UCSD-AML1 (cell line): ENCODE measurements around the gene SLC22A7.

Experiments
- DNase-seq: peaks from one replicate; lab custom pipeline; 2025; ENCODE audit not compliant: unreplicated experiment; lab: John Stamatoyannopoulos, UW

The SLC22A7 gene

GRCh38 chr6:43264599-43265145 is 33.4 kb upstream of the SLC22A7 start:
- no peak for DNase-seq

GRCh38 chr6:43265564-43265963 is 32.5 kb upstream of the SLC22A7 start:
- no peak for DNase-seq

GRCh38 chr6:43267619-43268354 is 30.3 kb upstream of the SLC22A7 start:
- DNase-seq = no peak

GRCh38 chr6:43268355-43268700 is 29.7 kb upstream of the SLC22A7 start:
- no peak for DNase-seq

GRCh38 chr6:43268782-43269272 is 29.2 kb upstream of the SLC22A7 start:
- DNase-seq = no peak

- no peak for DNase-seq
Measured at GRCh38 chr6:43269273-43270007, 28.6 kb upstream of the SLC22A7 start.

GRCh38 chr6:43271103-43271815 is 26.8 kb upstream of the SLC22A7 start:
- no peak for DNase-seq

GRCh38 chr6:43271944-43272343 is 26.1 kb upstream of the SLC22A7 start:
- DNase-seq = no peak

- no peak for DNase-seq
Measured at GRCh38 chr6:43273707-43274106, 24.4 kb upstream of the SLC22A7 start.

GRCh38 chr6:43274127-43274915 is 23.7 kb upstream of the SLC22A7 start:
- DNase-seq = no peak

GRCh38 chr6:43274916-43275597 is 23.0 kb upstream of the SLC22A7 start:
- no peak for DNase-seq

- DNase-seq = no peak
Measured at GRCh38 chr6:43275801-43276576, 22.1 kb upstream of the SLC22A7 start.

- no peak for DNase-seq
Measured at GRCh38 chr6:43276577-43277305, 21.3 kb upstream of the SLC22A7 start.

- no peak for DNase-seq
Measured at GRCh38 chr6:43277306-43277642, 20.8 kb upstream of the SLC22A7 start.

- no peak for DNase-seq
Measured at GRCh38 chr6:43277643-43278523, 20.2 kb upstream of the SLC22A7 start.

GRCh38 chr6:43278524-43279078 is 19.5 kb upstream of the SLC22A7 start:
- no peak for DNase-seq

GRCh38 chr6:43280234-43280633 is 17.8 kb upstream of the SLC22A7 start:
- DNase-seq = no peak

GRCh38 chr6:43282060-43282459 is 16.0 kb upstream of the SLC22A7 start:
- DNase-seq = no peak
